MM.1S (cell line): ENCODE results near the gene CCDC167.

Experiments
- DNase-seq: peaks from one replicate; pipeline ENCODE4 v3.0.0-alpha.2; 2015
- H2AFZ ChIP-seq: fragments of 300-600 bp; sonication (generic); 2 replicates; pipeline ENCODE4 v1.6.0; 2016; ENCODE audit warnings: antibody characterized with exemption, low read length
- H3F3A ChIP-seq: fragments of 300-600 bp; sonication (generic); 2 replicates; pipeline ENCODE4 v1.6.1; 2016; ENCODE audit warnings: mild to moderate bottlenecking, antibody characterized with exemption, low read length, moderate library complexity, mixed read lengths; ENCODE audit not compliant: insufficient read depth
- H3K27ac ChIP-seq: fragments of 300-600 bp; sonication (generic); 2 replicates; pipeline ENCODE4 v1.5.1; 2016; ENCODE audit warnings: mild to moderate bottlenecking, low read length
- H3K27me3 ChIP-seq: fragments of 300-600 bp; sonication (generic); replicated peaks from 2 replicates; pipeline ENCODE4 v1.6.0; 2016; ENCODE audit warnings: low read length; ENCODE audit not compliant: insufficient read depth
- H3K36me3 ChIP-seq: fragments of 300-600 bp; sonication (generic); replicated peaks from 2 replicates; pipeline ENCODE4 v1.6.1; 2016; ENCODE audit warnings: mild to moderate bottlenecking, low read length, mixed read lengths; ENCODE audit not compliant: insufficient read depth
- H3K4me1 ChIP-seq: fragments of 300-600 bp; sonication (generic); 2 replicates; pipeline ENCODE4 v1.6.1; 2016; ENCODE audit warnings: low read length, mixed read lengths
- H3K4me2 ChIP-seq: fragments of 300-600 bp; sonication (generic); 2 replicates; pipeline ENCODE4 v1.6.0; 2016; ENCODE audit warnings: low read depth, low read length
- H3K4me3 ChIP-seq: fragments of 300-600 bp; sonication (generic); 2 replicates; pipeline ENCODE4 v1.5.1; 2016; ENCODE audit warnings: low read length, mixed read lengths
- H3K79me2 ChIP-seq: fragments of 300-600 bp; sonication (generic); 2 replicates; pipeline ENCODE4 v1.6.1; 2016; ENCODE audit warnings: mixed run types, low read length, mixed read lengths
- H3K9ac ChIP-seq: fragments of 300-600 bp; sonication (generic); 2 replicates; pipeline ENCODE4 v1.6.1; 2016; ENCODE audit warnings: low read length, mixed read lengths
- H3K9me2 ChIP-seq: fragments of 300-600 bp; sonication (generic); replicated peaks from 2 replicates; pipeline ENCODE4 v1.6.1; 2016; ENCODE audit warnings: mild to moderate bottlenecking, low read length, mixed read lengths; ENCODE audit not compliant: insufficient read depth
- H3K9me3 ChIP-seq: fragments of 300-600 bp; sonication (generic); replicated peaks from 2 replicates; pipeline ENCODE4 v1.6.1; 2016; ENCODE audit warnings: mild to moderate bottlenecking, low read length, mixed read lengths; ENCODE audit not compliant: insufficient read depth
- H4K20me1 ChIP-seq: fragments of 300-600 bp; sonication (generic); 2 replicates; pipeline ENCODE4 v1.6.1; 2016; ENCODE audit warnings: mild to moderate bottlenecking, low read length, moderate library complexity, mixed read lengths; ENCODE audit not compliant: insufficient read depth
- EZH2 ChIP-seq: fragments of 300-600 bp; sonication (generic); optimal IDR thresholded peaks from 2 replicates; pipeline ENCODE3; 2017; ENCODE audit warnings: low read depth, mild to moderate bottlenecking, antibody characterized with exemption, low read length, mixed read lengths
- EZH2phosphoT487 ChIP-seq: fragments of 300-600 bp; sonication (generic); IDR thresholded peaks from 2 replicates; pipeline ENCODE4 v1.6.1; 2018; ENCODE audit warnings: antibody characterized with exemption, low read length
- TF ChIP-seq, protein P1 (sequence below): fragments of 300-600 bp; sonication (generic); IDR thresholded peaks from 2 replicates; pipeline ENCODE4 v1.5.1; 2016; ENCODE audit warnings: antibody characterized with exemption, low read length, mixed read lengths

Gene CCDC167

DNA sequence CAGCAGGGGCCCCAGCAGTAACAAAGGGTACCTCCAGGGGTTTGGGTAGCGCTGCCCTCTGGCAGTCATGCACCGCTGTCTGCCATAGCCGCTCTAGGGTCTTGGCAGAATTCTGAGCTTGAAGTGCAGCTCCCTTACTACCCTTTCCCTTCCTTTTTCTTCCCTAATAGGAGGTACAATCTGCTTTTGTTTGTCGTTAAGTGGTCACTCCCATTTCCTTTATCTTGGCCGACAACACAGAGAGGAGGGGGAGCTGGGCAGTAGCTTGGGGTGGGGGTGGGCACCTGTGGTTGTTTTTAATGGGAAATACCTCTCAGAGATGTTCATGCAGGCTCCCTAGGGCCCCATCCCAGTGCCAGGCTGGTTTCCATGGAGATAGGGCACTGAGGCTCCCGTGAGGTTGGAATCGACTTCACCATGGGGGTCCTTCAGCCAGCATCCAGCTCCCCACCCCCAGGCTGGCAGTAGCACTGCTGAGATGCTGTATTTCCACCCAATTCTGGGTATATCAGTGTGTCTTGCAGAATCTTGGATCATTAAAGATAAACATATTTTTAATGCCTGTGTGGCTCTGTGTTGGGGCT lies 18.6 kb downstream of the CCDC167 start:
- H3K4me2 ChIP-seq, result no peak overlapping the region
- 0 out of 2 replicates have a peak, but pooled peaks cover 3% of the 10 kb centered on the region for H3K36me3 ChIP-seq
- DNase-seq, result no peak
- TF ChIP-seq, protein P1, sequence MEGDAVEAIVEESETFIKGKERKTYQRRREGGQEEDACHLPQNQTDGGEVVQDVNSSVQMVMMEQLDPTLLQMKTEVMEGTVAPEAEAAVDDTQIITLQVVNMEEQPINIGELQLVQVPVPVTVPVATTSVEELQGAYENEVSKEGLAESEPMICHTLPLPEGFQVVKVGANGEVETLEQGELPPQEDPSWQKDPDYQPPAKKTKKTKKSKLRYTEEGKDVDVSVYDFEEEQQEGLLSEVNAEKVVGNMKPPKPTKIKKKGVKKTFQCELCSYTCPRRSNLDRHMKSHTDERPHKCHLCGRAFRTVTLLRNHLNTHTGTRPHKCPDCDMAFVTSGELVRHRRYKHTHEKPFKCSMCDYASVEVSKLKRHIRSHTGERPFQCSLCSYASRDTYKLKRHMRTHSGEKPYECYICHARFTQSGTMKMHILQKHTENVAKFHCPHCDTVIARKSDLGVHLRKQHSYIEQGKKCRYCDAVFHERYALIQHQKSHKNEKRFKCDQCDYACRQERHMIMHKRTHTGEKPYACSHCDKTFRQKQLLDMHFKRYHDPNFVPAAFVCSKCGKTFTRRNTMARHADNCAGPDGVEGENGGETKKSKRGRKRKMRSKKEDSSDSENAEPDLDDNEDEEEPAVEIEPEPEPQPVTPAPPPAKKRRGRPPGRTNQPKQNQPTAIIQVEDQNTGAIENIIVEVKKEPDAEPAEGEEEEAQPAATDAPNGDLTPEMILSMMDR, result no peak
- no peak for TF ChIP-seq EZH2
- no peak for TF ChIP-seq EZH2phosphoT487
- H3K4me3 ChIP-seq, result no peak overlapping the region
- no peaks in the 10 kb centered on the region for H3K9me3 ChIP-seq
- H3K79me2 ChIP-seq, result no peaks in the 10 kb centered on the region
- H4K20me1 ChIP-seq, result no peaks in the 10 kb centered on the region
- H2AFZ ChIP-seq, result no peak overlapping the region
- no peak overlapping the region for H3K27ac ChIP-seq
- H3K27me3 ChIP-seq, result no peaks in the 10 kb centered on the region
- H3K9ac ChIP-seq, result no peak overlapping the region
- peaks cover 12% of the 10 kb centered on the region; the same call in 1 of the 2 replicates for H3K4me1 ChIP-seq
- no peaks in the 10 kb centered on the region for H3K9me2 ChIP-seq
- H3F3A ChIP-seq, result no peaks in the 10 kb centered on the region

DNA sequence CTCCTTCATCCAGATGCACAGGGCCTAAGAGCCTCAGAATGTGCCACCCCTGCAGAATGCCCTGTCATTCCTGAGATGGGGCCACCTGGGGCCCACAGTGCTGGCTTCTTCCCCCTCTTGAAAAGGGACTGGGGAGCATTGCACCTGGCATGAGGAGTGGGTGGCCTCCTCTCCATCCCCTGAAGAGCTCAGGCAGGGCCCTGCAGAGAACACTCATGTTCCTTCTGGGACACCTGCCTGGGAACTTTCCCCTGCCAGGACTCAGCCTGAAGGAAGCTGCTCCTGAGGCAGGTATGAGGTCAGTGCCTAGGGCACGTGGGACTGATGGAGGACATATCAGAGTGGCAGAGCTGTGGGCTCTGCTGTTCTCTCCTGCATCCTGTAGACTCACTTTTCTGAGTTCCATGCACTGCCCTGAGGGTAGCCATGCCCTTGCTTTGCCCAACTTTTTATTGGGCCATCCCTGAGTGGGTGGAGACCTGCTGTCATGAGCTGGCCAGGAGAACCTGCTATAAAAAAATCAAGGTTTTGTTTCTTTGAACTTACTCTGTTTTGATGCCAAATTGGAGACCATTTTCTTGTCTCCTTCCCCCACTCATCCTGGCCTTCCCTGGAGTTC lies 19.5 kb downstream of the CCDC167 start:
- H3K36me3 ChIP-seq, result 0 out of 2 replicates have a peak, but pooled peaks cover 3% of the 10 kb centered on the region
- TF ChIP-seq EZH2phosphoT487 (no peak), EZH2 (no peak)
- TF ChIP-seq, protein P1, result no peak
- no peak overlapping the region for H3K4me2 ChIP-seq

DNA sequence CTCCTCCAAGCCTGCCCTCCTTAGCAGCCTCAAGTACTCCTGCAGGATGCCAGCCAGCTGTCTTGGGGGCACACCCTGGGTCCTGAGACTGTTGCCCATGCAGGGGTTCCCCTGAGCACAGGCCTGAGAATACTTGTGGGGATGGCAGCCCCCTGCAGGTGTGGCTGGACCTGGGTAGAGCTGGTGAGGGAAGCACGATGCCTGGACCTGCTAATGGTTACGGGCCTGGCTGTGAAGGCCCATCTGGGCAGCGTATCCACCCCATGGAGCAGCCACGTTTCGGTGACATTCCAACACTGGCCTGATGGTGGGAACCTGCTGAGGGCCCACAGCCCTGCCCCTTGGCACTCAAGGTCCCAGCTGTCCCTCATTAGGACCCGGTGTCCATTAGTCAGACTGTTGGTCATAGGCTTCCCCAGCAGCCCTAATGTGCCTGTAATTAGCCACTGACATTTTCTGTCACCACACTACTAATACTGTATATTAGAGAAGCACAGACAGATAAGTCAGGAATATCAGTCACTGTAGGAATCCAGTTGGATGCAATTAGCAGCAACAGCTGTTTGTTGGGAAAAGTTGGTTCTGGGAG lies 20.3 kb downstream of the CCDC167 start:
- no peak for DNase-seq
- Histone ChIP-seq H3K9me2 (no peaks in the 10 kb centered on the region), H3F3A (no peaks in the 10 kb centered on the region), H3K27ac (no peak overlapping the region), H3K4me3 (no peak overlapping the region), H3K9me3 (no peaks in the 10 kb centered on the region), H3K27me3 (no peaks in the 10 kb centered on the region), H3K36me3 (0 out of 2 replicates have a peak, but pooled peaks cover 3% of the 10 kb centered on the region), H3K4me2 (no peak overlapping the region), H4K20me1 (no peaks in the 10 kb centered on the region), H3K79me2 (no peaks in the 10 kb centered on the region), H3K9ac (no peak overlapping the region), H3K4me1 (peaks cover 12% of the 10 kb centered on the region; the same call in 1 of the 2 replicates), H2AFZ (no peak overlapping the region)
- TF ChIP-seq EZH2phosphoT487 (no peak), EZH2 (no peak)
- TF ChIP-seq, protein P1, result no peak

More for the DNA sequence above, 19.5 kb downstream of the CCDC167 start:
- no peaks in the 10 kb centered on the region for H3K9me2 ChIP-seq
- H3F3A ChIP-seq, result no peaks in the 10 kb centered on the region
- H3K4me1 ChIP-seq, result peaks cover 12% of the 10 kb centered on the region; the same call in 1 of the 2 replicates
- H3K27ac ChIP-seq, result no peak overlapping the region
- H3K9me3 ChIP-seq, result no peaks in the 10 kb centered on the region
- no peaks in the 10 kb centered on the region for H3K79me2 ChIP-seq
- no peaks in the 10 kb centered on the region for H3K27me3 ChIP-seq
- DNase-seq, result no peak
- H3K4me3 ChIP-seq, result no peak overlapping the region
- no peaks in the 10 kb centered on the region for H4K20me1 ChIP-seq
- no peak overlapping the region for H3K9ac ChIP-seq
- H2AFZ ChIP-seq, result no peak overlapping the region
